Astrocyte (in vitro differentiated cells and primary cell): ENCODE data around the gene CNTNAP1. TPM values are rescaled to one million over a fixed set of nuclear protein-coding genes. Genes with fewer than 3 reads are reported as not detected.
A peak's percentile ranks its signal among the peaks of the same experiment; 100 is the strongest.

ENCODE experiments used
- DNase-seq: peaks from one replicate; pipeline ENCODE4 v3.0.0-alpha.2; 2010; ENCODE audit warnings: low read depth
- FAIRE-seq: peaks from 2 replicates; lab custom pipeline; 2011; peaks lifted over from hg19 to GRCh38; lab: Jason Lieb, UNC
- H2AFZ ChIP-seq: 2 replicates; pipeline ENCODE4 v1.6.0; 2012; ENCODE audit warnings: low read depth, low read length, inconsistent platforms
- H3K27ac ChIP-seq: 2 replicates; pipeline ENCODE4 v1.5.1; 2011; ENCODE audit warnings: low read depth, low read length, inconsistent platforms
- H3K27me3 ChIP-seq: 2 replicates; pipeline ENCODE4 v1.6.0; 2011; ENCODE audit warnings: low read length, inconsistent platforms; ENCODE audit not compliant: insufficient read depth
- H3K36me3 ChIP-seq: 2 replicates; pipeline ENCODE4 v1.5.1; 2011; ENCODE audit warnings: low read length, inconsistent platforms; ENCODE audit not compliant: insufficient read depth
- H3K4me1 ChIP-seq: 2 replicates; pipeline ENCODE4 v1.5.1; 2011; ENCODE audit warnings: low read length, inconsistent platforms; ENCODE audit not compliant: insufficient read depth
- H3K4me2 ChIP-seq: 2 replicates; pipeline ENCODE4 v1.6.0; 2012; ENCODE audit warnings: low read length, inconsistent platforms
- H3K4me3 ChIP-seq: 2 replicates; pipeline ENCODE4 v1.5.1; 2011; ENCODE audit warnings: low read depth, mild to moderate bottlenecking, low read length, inconsistent platforms; ENCODE audit not compliant: insufficient read depth
- H3K79me2 ChIP-seq: 2 replicates; pipeline ENCODE4 v1.6.0; 2012; ENCODE audit warnings: mild to moderate bottlenecking, low read length, inconsistent platforms; ENCODE audit not compliant: insufficient read depth
- H3K9ac ChIP-seq: 2 replicates; pipeline ENCODE4 v1.6.0; 2012; ENCODE audit warnings: mild to moderate bottlenecking, low read length, inconsistent platforms
- H3K9me3 ChIP-seq: 2 replicates; pipeline ENCODE4 v1.5.1; 2012; ENCODE audit warnings: low read depth, mild to moderate bottlenecking, low read length, inconsistent platforms; ENCODE audit not compliant: insufficient read depth
- H4K20me1 ChIP-seq: 2 replicates; pipeline ENCODE4 v1.6.0; 2012; ENCODE audit warnings: low read length, inconsistent platforms; ENCODE audit not compliant: insufficient read depth
- H3K27ac Mint-ChIP-seq: one replicate; pipeline ENCODE4 v1.8.0; 2021; ENCODE audit warnings: mild to moderate bottlenecking, mixed read lengths; ENCODE audit not compliant: unreplicated experiment
- H3K27me3 Mint-ChIP-seq: one replicate; pipeline ENCODE4 v1.8.0; 2021; ENCODE audit warnings: low read depth, mixed read lengths; ENCODE audit not compliant: unreplicated experiment
- H3K36me3 Mint-ChIP-seq: one replicate; pipeline ENCODE4 v1.8.0; 2021; ENCODE audit warnings: low read depth, mixed read lengths; ENCODE audit not compliant: unreplicated experiment
- H3K4me1 Mint-ChIP-seq: one replicate; pipeline ENCODE4 v1.8.0; 2021; ENCODE audit warnings: low read depth, mixed read lengths; ENCODE audit not compliant: unreplicated experiment
- H3K4me3 Mint-ChIP-seq: one replicate; pipeline ENCODE4 v1.8.0; 2021; ENCODE audit warnings: mild to moderate bottlenecking, moderate library complexity, mixed read lengths; ENCODE audit not compliant: unreplicated experiment
- H3K9me3 Mint-ChIP-seq: one replicate; pipeline ENCODE4 v1.8.0; 2021; ENCODE audit warnings: mild to moderate bottlenecking, mixed read lengths; ENCODE audit not compliant: unreplicated experiment
- CTCF ChIP-seq: IDR thresholded peaks from 2 replicates; pipeline ENCODE4 v1.5.1; 2011; ENCODE audit warnings: low read depth, mild to moderate bottlenecking, inconsistent platforms, low read length, moderate library complexity; ENCODE audit not compliant: insufficient read depth
- EZH2 ChIP-seq: IDR thresholded peaks from 2 replicates; pipeline ENCODE4 v1.6.1; 2012; ENCODE audit warnings: mild to moderate bottlenecking, low read length, inconsistent platforms; ENCODE audit not compliant: insufficient read depth
- total RNA-seq: library from RNA; stranded (reverse); gene quantifications from 2 replicates; pipeline ENCODE4 v1.2.1, GENCODE V29; 2021

Gene CNTNAP1
- total RNA-seq, 1 donor from 2014 or later, result 16.4 TPM

- TF ChIP-seq EZH2 (no peak), CTCF (no peak)
- Histone ChIP-seq H2AFZ (peak within 1 kb of the TSS; percentile 83), H3K4me2 (peak within 1 kb of the TSS; percentile 90), H3K36me3 (no peaks in the 10 kb centered on the region), H3K4me1 (peaks cover 55% of the 10 kb centered on the region), H3K27me3 (no peaks in the 10 kb centered on the region), H3K9me3 (no peaks in the 10 kb centered on the region), H3K9ac (peak within 1 kb of the TSS; percentile 86), H3K27ac (peak within 1 kb of the TSS; percentile 83), H4K20me1 (peaks cover 44% of the 10 kb centered on the region), H3K4me3 (peak within 1 kb of the TSS; percentile 91), H3K79me2 (peaks cover 23% of the 10 kb centered on the region)
- Mint-ChIP-seq H3K4me3 (peak within 1 kb of the TSS; percentile 88), H3K27me3 (peaks cover 3% of the 10 kb centered on the region), H3K4me1 (peaks cover 11% of the 10 kb centered on the region), H3K27ac (peak within 1 kb of the TSS; percentile 93), H3K36me3 (peaks cover 4% of the 10 kb centered on the region), H3K9me3 (no peaks in the 10 kb centered on the region)
- no peak for FAIRE-seq
- DNase-seq, result no peak
These were observed 5.8 kb upstream of the CNTNAP1 start, which contains the start of gene PLEKHH3 for GRCh38 chr17:42676424-42677011. Gene PLEKHH3, minus strand, starts transcription at chr17:42676994. Its CDS starts 431 bp downstream, at chr17:42676563.

GRCh38 chr17:42677012-42677857 lies 5.1 kb upstream of the CNTNAP1 start:
- Mint-ChIP-seq H3K9me3 (no peaks in the 10 kb centered on the region), H3K36me3 (peaks cover 1% of the 10 kb centered on the region), H3K4me3 (peak overlapping the region; percentile 85), H3K27me3 (no peaks in the 10 kb centered on the region), H3K27ac (peak overlapping the region; percentile 93), H3K4me1 (peaks cover 11% of the 10 kb centered on the region)
- DNase-seq (peak; percentile 97), FAIRE-seq (peak; percentile 83)
- Histone ChIP-seq H3K4me1 (peaks cover 58% of the 10 kb centered on the region), H3K4me3 (peak overlapping the region; percentile 91), H2AFZ (peak overlapping the region; percentile 83), H3K27me3 (no peaks in the 10 kb centered on the region), H4K20me1 (peaks cover 37% of the 10 kb centered on the region), H3K4me2 (peak overlapping the region; percentile 90), H3K79me2 (peaks cover 23% of the 10 kb centered on the region), H3K36me3 (no peaks in the 10 kb centered on the region), H3K9me3 (no peaks in the 10 kb centered on the region), H3K27ac (peak overlapping the region; percentile 83), H3K9ac (peak overlapping the region; percentile 86)
- TF ChIP-seq CTCF (no peak), EZH2 (no peak)
